ENCODE results near the gene TNNT3. TPM values are rescaled to one million over a fixed set of nuclear protein-coding genes. Genes with fewer than 3 reads are reported as not detected.

Gene TNNT3
- total and polyA plus RNA-seq, 10 donors: 0.64 to 4.9 (median 2.0) TPM; not detected in 1

DNA sequence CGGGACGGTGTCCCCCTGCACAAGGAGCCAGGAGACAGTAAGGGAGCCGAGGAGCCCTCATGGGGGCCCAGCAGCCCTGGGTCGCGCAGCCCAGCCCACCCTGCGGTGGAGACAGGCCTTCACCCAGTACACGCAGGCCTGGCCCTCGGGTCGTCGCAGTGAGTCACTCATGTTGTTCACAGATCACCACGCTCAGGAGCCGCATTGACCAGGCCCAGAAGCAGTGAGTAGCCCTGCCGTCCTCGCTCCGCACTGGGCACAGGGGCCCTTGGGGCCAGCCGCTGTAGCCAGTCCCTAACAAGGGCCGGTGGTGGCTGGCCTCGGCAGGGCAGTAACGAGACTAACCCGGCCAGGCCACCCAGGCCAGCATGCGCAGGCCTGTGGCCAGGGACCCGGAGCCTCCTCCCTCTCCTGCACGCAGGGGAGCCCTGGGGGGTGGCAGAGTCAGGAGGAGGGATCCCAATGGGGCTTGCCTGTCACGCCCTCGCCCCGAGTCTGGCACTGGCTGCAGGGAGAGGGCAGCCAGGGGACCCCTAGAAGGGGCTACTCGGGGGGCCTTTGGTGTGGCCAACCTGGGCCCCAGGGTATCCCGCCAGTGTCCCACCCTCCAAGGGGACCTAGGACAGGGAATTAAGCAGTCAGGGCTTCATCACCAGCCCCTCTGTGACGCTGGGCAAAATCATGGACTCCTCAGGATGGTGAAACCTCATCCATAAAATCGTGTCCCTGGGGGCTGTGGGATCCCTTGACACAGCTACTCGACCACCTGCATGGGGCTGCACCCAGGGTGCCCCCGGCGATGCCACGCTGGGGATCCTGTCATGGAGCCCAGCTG, 17.5 kb downstream of the TNNT3 start:
- DNase-seq: peak; percentile 76
- Histone ChIP-seq H3K36me3 (no peaks in the 10 kb centered on the region), H3K27me3 (replicated peaks in 1 of 7) (peaks cover 0 to 23% (median 0%) of the 10 kb centered on the region in 7 donors), H3K9me3 (no peaks in the 10 kb centered on the region), H3K4me3 (no peak overlapping the region), H3K4me1 (peaks cover 0 to 9% (median 6%) of the 10 kb centered on the region in 6 donors), H3K27ac (no peak overlapping the region)
- TF ChIP-seq, protein P1, sequence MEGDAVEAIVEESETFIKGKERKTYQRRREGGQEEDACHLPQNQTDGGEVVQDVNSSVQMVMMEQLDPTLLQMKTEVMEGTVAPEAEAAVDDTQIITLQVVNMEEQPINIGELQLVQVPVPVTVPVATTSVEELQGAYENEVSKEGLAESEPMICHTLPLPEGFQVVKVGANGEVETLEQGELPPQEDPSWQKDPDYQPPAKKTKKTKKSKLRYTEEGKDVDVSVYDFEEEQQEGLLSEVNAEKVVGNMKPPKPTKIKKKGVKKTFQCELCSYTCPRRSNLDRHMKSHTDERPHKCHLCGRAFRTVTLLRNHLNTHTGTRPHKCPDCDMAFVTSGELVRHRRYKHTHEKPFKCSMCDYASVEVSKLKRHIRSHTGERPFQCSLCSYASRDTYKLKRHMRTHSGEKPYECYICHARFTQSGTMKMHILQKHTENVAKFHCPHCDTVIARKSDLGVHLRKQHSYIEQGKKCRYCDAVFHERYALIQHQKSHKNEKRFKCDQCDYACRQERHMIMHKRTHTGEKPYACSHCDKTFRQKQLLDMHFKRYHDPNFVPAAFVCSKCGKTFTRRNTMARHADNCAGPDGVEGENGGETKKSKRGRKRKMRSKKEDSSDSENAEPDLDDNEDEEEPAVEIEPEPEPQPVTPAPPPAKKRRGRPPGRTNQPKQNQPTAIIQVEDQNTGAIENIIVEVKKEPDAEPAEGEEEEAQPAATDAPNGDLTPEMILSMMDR (IDR thresholded peaks at IDR 0.05 in 8 of 11, conservative IDR thresholded peaks at IDR 0.05 in 3 of 11): no peak
- TF ChIP-seq POLR2AphosphoS5 (IDR thresholded peaks at IDR 0.05) (no peak), POLR2A (IDR thresholded peaks at IDR 0.05) (no peak)
- 83 to 93% (median 91%) methylated on average over 15 to 34 of the region's 34 CpGs for WGBS, 5 donors
- intact Hi-C loops (cut with DNase I; ENCODE audit: low total_unique reads): no loop called here

DNA sequence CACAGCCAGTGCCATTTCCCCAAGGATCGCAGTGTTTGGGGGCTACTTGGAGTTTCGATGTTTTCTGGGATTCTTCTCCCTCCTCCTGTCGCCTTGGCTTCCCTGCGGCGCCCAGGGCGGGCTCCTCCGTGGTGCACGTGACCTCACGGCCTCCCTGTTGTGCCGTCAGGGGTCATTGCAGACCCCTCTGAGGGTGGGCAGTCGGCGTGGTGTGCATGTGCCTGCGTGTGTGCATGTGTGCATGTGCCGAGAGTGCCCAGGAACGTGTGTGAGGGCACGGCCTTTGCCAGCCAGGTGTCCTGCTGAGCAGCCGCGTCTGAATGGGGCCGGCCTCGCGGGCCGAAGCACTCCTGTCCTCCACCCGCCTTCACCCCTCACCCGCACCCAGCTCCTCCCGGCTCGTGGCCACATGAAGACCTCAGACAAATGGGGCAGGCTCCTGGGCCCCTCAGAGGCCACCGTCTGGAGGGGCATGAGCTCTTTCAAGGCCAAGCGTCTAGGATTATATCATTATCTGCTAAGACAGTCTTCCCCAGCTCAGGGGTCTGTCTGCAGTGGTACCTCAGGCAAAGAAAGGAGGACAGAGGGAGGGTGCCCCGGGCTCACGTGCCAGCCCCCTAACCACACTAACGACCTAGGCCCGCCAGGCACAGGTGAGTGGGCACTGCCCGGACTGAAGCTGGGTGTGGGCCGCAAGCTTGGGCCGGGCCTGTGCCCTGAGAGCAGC, 18.3 kb downstream of the TNNT3 start:
- intact Hi-C loops (cut with DNase I; ENCODE audit: low total_unique reads): no loop called here
- Histone ChIP-seq H3K4me1 (peaks cover 0 to 9% (median 6%) of the 10 kb centered on the region in 6 donors), H3K4me3 (no peak overlapping the region), H3K9me3 (no peaks in the 10 kb centered on the region), H3K27me3 (replicated peaks in 1 of 7) (peaks cover 0 to 19% (median 0%) of the 10 kb centered on the region in 7 donors), H3K36me3 (no peaks in the 10 kb centered on the region), H3K27ac (no peak overlapping the region)
- TF ChIP-seq POLR2A (IDR thresholded peaks at IDR 0.05): no peak
- no peak for TF ChIP-seq POLR2AphosphoS5 (IDR thresholded peaks at IDR 0.05)
- TF ChIP-seq, protein P1 (IDR thresholded peaks at IDR 0.05 in 8 of 11, conservative IDR thresholded peaks at IDR 0.05 in 3 of 11): no peak
- 84 to 90% (median 86%) methylated on average over 16 to 35 of the region's 35 CpGs for WGBS, 5 donors
- peak; percentile 62 for DNase-seq

DNA sequence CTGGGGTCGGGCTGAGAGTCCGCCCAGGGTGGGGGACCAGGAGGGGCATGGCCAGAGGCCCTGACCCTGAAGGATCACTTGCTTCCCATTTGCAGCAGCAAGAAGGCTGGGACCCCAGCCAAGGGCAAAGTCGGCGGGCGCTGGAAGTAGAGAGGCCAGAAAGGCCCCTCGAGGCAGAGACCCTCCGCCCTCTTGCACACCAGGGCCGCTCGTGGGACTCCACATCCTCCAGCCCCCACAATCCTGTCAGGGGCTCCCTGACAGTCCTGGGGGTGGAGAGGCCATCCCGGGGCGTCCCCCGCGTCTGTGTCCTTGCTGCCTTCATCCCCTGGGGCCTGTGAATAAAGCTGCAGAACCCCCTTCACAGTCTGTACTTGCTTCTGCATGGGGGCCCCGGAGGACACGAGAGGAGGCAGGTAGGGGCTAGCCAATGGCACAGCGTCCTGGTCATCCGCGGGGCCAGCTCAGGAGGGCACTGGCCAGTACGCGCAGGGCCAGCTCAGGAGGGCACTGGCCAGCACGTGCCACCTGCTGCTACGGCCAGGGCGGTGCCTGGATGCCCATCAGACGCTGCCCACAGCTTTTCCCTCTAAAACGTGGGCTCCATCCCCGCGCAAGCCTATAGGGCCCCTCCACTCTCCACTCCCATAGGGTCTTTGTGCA, 19.0 kb downstream of the TNNT3 start:
- no peak overlapping the region for H3K4me3 ChIP-seq
- TF ChIP-seq, protein P1 (IDR thresholded peaks at IDR 0.05 in 8 of 11, conservative IDR thresholded peaks at IDR 0.05 in 3 of 11): no peak
- TF ChIP-seq POLR2AphosphoS5 (IDR thresholded peaks at IDR 0.05) (no peak), POLR2A (IDR thresholded peaks at IDR 0.05) (no peak)
- intact Hi-C loops (cut with DNase I; ENCODE audit: low total_unique reads): no loop called here
- WGBS, 5 donors: 80 to 86% (median 81%) methylated on average over 15 to 27 of the region's 27 CpGs
- no peak overlapping the region for H3K27ac ChIP-seq
- peak; percentile 67 for DNase-seq
- H3K4me1 ChIP-seq: peaks cover 0 to 9% (median 6%) of the 10 kb centered on the region in 6 donors
- no peaks in the 10 kb centered on the region for H3K36me3 ChIP-seq
- H3K27me3 ChIP-seq (replicated peaks in 1 of 7): peaks cover 0 to 19% (median 0%) of the 10 kb centered on the region in 7 donors
- no peaks in the 10 kb centered on the region for H3K9me3 ChIP-seq
